Fibroblast of the conjunctiva (primary cell): Measurements from ENCODE around the gene CAPN15.
"Not testable (repeated sequence)": the region's sequence is repeated elsewhere in the genome, so short reads cannot be mapped to it uniquely, and the experiment has no call there.

Experiments used
- DNase-seq: peaks from one replicate; pipeline ENCODE4 v3.0.0-alpha.2; 2010; ENCODE audit warnings: low read depth

CAPN15 gene

GRCh38 chr16:507527-507926 is 20.0 kb upstream of the CAPN15 start:
- DNase-seq = not testable (repeated sequence)

GRCh38 chr16:507996-508395 is 19.5 kb upstream of the CAPN15 start:
- DNase-seq = no peak

- DNase-seq = no peak
These were observed 18.4 kb upstream of the CAPN15 start for GRCh38 chr16:508884-509736.

- DNase-seq = no peak
These were observed 17.3 kb upstream of the CAPN15 start for GRCh38 chr16:510066-510825.

- DNase-seq = no peak
These were observed 14.7 kb upstream of the CAPN15 start for GRCh38 chr16:512802-513201.

- DNase-seq = no peak
These were observed 13.6 kb upstream of the CAPN15 start for GRCh38 chr16:513950-514349.

- DNase-seq = no peak
These were observed 12.2 kb upstream of the CAPN15 start for GRCh38 chr16:515175-515938.

- DNase-seq = no peak
These were observed 11.6 kb upstream of the CAPN15 start for GRCh38 chr16:515939-516226.

GRCh38 chr16:516301-516700 is 11.2 kb upstream of the CAPN15 start:
- DNase-seq = no peak

GRCh38 chr16:518858-519257 is 8.7 kb upstream of the CAPN15 start:
- DNase-seq = no peak

- no peak for DNase-seq
These were observed 8.1 kb upstream of the CAPN15 start for GRCh38 chr16:519425-519824.

GRCh38 chr16:519841-520687 is 7.4 kb upstream of the CAPN15 start:
- DNase-seq = no peak

GRCh38 chr16:520847-521246 is 6.7 kb upstream of the CAPN15 start:
- DNase-seq = no peak

- DNase-seq = no peak
These were observed 5.9 kb upstream of the CAPN15 start for GRCh38 chr16:521381-522210.

GRCh38 chr16:522320-523096 is 5.0 kb upstream of the CAPN15 start:
- no peak for DNase-seq

GRCh38 chr16:523097-523741 is 4.3 kb upstream of the CAPN15 start:
- DNase-seq = no peak

- DNase-seq = no peak
These were observed 3.1 kb upstream of the CAPN15 start for GRCh38 chr16:524274-525040.

- DNase-seq = no peak
These were observed 2.4 kb upstream of the CAPN15 start for GRCh38 chr16:525123-525519.
